MM.1S (cell line): ENCODE data around the gene NME1.
"Not testable (repeated sequence)": the region's sequence is repeated elsewhere in the genome, so short reads cannot be mapped to it uniquely, and the experiment has no call there.

ENCODE experiments used
- DNase-seq: peaks from one replicate; pipeline ENCODE4 v3.0.0-alpha.2; 2015
- H2AFZ ChIP-seq: fragments of 300-600 bp; sonication (generic); 2 replicates; pipeline ENCODE4 v1.6.0; 2016; ENCODE audit warnings: antibody characterized with exemption, low read length
- H3F3A ChIP-seq: fragments of 300-600 bp; sonication (generic); 2 replicates; pipeline ENCODE4 v1.6.1; 2016; ENCODE audit warnings: mild to moderate bottlenecking, antibody characterized with exemption, low read length, moderate library complexity, mixed read lengths; ENCODE audit not compliant: insufficient read depth
- H3K27ac ChIP-seq: fragments of 300-600 bp; sonication (generic); 2 replicates; pipeline ENCODE4 v1.5.1; 2016; ENCODE audit warnings: mild to moderate bottlenecking, low read length
- H3K27me3 ChIP-seq: fragments of 300-600 bp; sonication (generic); replicated peaks from 2 replicates; pipeline ENCODE4 v1.6.0; 2016; ENCODE audit warnings: low read length; ENCODE audit not compliant: insufficient read depth
- H3K36me3 ChIP-seq: fragments of 300-600 bp; sonication (generic); replicated peaks from 2 replicates; pipeline ENCODE4 v1.6.1; 2016; ENCODE audit warnings: mild to moderate bottlenecking, low read length, mixed read lengths; ENCODE audit not compliant: insufficient read depth
- H3K4me1 ChIP-seq: fragments of 300-600 bp; sonication (generic); 2 replicates; pipeline ENCODE4 v1.6.1; 2016; ENCODE audit warnings: low read length, mixed read lengths
- H3K4me2 ChIP-seq: fragments of 300-600 bp; sonication (generic); 2 replicates; pipeline ENCODE4 v1.6.0; 2016; ENCODE audit warnings: low read depth, low read length
- H3K4me3 ChIP-seq: fragments of 300-600 bp; sonication (generic); 2 replicates; pipeline ENCODE4 v1.5.1; 2016; ENCODE audit warnings: low read length, mixed read lengths
- H3K79me2 ChIP-seq: fragments of 300-600 bp; sonication (generic); 2 replicates; pipeline ENCODE4 v1.6.1; 2016; ENCODE audit warnings: mixed run types, low read length, mixed read lengths
- H3K9ac ChIP-seq: fragments of 300-600 bp; sonication (generic); 2 replicates; pipeline ENCODE4 v1.6.1; 2016; ENCODE audit warnings: low read length, mixed read lengths
- H3K9me2 ChIP-seq: fragments of 300-600 bp; sonication (generic); replicated peaks from 2 replicates; pipeline ENCODE4 v1.6.1; 2016; ENCODE audit warnings: mild to moderate bottlenecking, low read length, mixed read lengths; ENCODE audit not compliant: insufficient read depth
- H3K9me3 ChIP-seq: fragments of 300-600 bp; sonication (generic); replicated peaks from 2 replicates; pipeline ENCODE4 v1.6.1; 2016; ENCODE audit warnings: mild to moderate bottlenecking, low read length, mixed read lengths; ENCODE audit not compliant: insufficient read depth
- H4K20me1 ChIP-seq: fragments of 300-600 bp; sonication (generic); 2 replicates; pipeline ENCODE4 v1.6.1; 2016; ENCODE audit warnings: mild to moderate bottlenecking, low read length, moderate library complexity, mixed read lengths; ENCODE audit not compliant: insufficient read depth
- CTCF ChIP-seq: fragments of 300-600 bp; sonication (generic); IDR thresholded peaks from 2 replicates; pipeline ENCODE4 v1.5.1; 2016; ENCODE audit warnings: antibody characterized with exemption, low read length, mixed read lengths
- EZH2 ChIP-seq: fragments of 300-600 bp; sonication (generic); optimal IDR thresholded peaks from 2 replicates; pipeline ENCODE3; 2017; ENCODE audit warnings: low read depth, mild to moderate bottlenecking, antibody characterized with exemption, low read length, mixed read lengths
- EZH2phosphoT487 ChIP-seq: fragments of 300-600 bp; sonication (generic); IDR thresholded peaks from 2 replicates; pipeline ENCODE4 v1.6.1; 2018; ENCODE audit warnings: antibody characterized with exemption, low read length

NME1 gene

DNA sequence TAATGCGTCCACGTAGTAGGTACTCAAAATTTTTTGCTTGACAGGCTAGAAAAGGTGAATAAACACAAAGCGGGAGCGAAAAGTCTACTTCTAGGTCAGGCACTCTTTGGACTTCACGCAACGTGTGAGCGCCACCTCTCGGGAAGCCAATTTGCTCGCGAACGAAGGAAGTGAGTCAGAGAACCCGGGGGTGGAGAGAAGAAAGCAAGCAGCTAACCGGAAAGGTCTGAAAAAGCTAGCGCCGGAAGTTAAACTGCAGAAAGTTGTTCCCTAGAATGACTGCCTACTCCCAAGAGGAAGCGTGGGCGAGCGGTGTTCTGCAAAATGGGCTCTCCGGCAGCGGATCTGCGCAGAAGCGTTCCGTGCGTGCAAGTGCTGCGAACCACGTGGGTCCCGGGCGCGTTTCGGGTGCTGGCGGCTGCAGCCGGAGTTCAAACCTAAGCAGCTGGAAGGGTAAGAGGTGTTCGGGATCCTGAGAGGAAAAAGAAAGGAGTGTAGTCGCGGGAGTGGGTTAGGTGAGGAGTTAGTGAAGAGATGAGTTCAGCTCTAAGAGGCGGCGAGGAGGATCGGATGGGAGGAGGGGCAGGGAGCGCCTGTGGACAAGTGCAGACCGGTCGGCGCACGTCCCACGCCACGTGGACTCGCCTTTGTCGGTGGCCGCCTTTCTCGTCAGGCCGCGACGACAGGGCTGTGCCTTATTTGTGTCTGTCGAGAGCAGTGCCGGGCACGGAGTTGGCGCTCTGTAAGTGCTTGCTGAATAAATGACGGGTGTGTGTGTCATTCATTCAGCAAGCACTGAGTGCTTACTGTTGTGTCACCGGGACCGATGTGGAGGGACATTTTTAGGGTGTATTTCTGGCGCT lies at the start of gene NME1:
Gene NME1 (plus strand): TSS at position 350 of the 863 bp plus-strand sequence. CDS start 2,096 bp downstream, outside the sequence.
- Histone ChIP-seq H3K36me3 (peaks cover 6% of the 10 kb centered on the region), H3K4me1 (peaks cover 5% of the 10 kb centered on the region; the same call in 1 of the 2 replicates), H3K9me3 (no peaks in the 10 kb centered on the region), H3K79me2 (peaks cover 50% of the 10 kb centered on the region), H3K4me3 (peak within 1 kb of the TSS; percentile 89), H3F3A (peaks cover 7% of the 10 kb centered on the region; the same call in 1 of the 2 replicates), H3K4me2 (peak within 1 kb of the TSS; percentile 97), H3K9me2 (no peaks in the 10 kb centered on the region), H3K9ac (peak within 1 kb of the TSS; percentile 87), H3K27me3 (no peaks in the 10 kb centered on the region), H2AFZ (peak within 1 kb of the TSS; percentile 85), H4K20me1 (no peaks in the 10 kb centered on the region), H3K27ac (peak within 1 kb of the TSS; percentile 63; the same call in 1 of the 2 replicates)
- peak; percentile 99 for DNase-seq
- TF ChIP-seq CTCF = peak; percentile 88
- no peak for TF ChIP-seq EZH2
- no peak for TF ChIP-seq EZH2phosphoT487

- no peaks in the 10 kb centered on the region for H3F3A ChIP-seq
- no peaks in the 10 kb centered on the region for H3K9me2 ChIP-seq
- no peak for DNase-seq
- no peak overlapping the region for H3K27ac ChIP-seq
- no peak overlapping the region for H2AFZ ChIP-seq
- peaks cover 8% of the 10 kb centered on the region; the same call in 1 of the 2 replicates for H3K4me1 ChIP-seq
- no peaks in the 10 kb centered on the region for H4K20me1 ChIP-seq
- H3K9ac ChIP-seq = no peak overlapping the region
- peaks cover 88% of the 10 kb centered on the region for H3K79me2 ChIP-seq
- H3K27me3 ChIP-seq = no peaks in the 10 kb centered on the region
- no peak for TF ChIP-seq EZH2
- no peak for TF ChIP-seq EZH2phosphoT487
- no peak for TF ChIP-seq CTCF
- H3K36me3 ChIP-seq = no peaks in the 10 kb centered on the region
- H3K9me3 ChIP-seq = no peaks in the 10 kb centered on the region
- no peak overlapping the region for H3K4me2 ChIP-seq
- no peak overlapping the region for H3K4me3 ChIP-seq
These were observed 45.6 kb upstream of the NME1 start for GRCh38 chr17:51107778-51108177.

DNA sequence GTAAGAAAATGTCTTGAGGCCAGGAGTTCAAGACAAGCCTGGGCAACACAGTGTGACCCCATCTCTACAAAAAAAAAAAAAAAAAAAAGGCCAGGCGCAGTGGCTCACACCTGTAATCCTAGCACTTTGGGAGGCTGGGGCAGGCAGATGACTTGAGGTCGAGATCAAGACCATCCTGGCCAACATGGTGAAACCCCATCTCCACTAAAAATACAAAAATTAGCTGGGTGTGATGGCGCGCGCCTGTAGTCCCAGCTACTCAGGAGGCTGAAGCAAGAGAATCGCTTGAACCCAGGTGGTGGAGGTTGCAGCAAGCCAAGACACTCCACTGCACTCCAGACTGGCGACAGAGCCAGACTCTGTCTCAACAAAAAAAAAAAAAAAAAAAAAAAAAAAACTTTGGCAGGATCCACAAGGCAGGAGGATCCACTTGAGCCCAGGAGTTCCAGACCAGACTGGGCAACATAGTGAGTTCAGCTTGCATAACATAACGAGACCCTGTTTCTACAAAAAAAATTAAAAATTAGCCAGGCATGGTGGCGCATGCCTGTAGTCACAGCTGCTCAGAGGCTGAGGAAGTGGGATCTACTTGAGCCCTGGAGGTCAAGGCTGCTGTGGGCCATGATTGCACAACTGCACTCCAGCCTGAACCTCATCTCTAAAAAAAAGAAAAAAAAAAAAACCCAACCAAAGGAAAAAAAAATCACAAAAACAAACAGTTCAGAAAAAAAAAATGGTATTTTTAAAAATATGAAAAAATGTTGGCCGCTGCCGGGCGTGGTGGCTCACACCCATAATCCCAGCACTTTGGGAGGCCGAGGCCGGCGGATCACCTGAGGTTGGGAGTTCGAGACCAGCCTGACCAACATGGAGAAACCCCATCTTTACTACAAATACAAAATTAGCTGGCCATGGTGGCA lies 40.8 kb upstream of the NME1 start:
- not testable (repeated sequence) for H3F3A ChIP-seq, H3K27me3 ChIP-seq, H3K4me2 ChIP-seq, H4K20me1 ChIP-seq, H3K4me1 ChIP-seq, H2AFZ ChIP-seq, DNase-seq, H3K27ac ChIP-seq, H3K9me2 ChIP-seq, H3K4me3 ChIP-seq, H3K9ac ChIP-seq, H3K36me3 ChIP-seq, H3K9me3 ChIP-seq
- H3K79me2 ChIP-seq = peaks cover 95% of the 10 kb centered on the region
